Pons (tissue), 1 donor: ENCODE data around the gene CMBL.
"Not testable (repeated sequence)": the region's sequence is repeated elsewhere in the genome, so short reads cannot be mapped to it uniquely, and the experiment has no call there.

ENCODE experiments used
- DNase-seq: peaks from one replicate; pipeline ENCODE4 v3.0.0-alpha.2; 2016; ENCODE audit warnings: low spot score

The CMBL gene

GRCh38 chr5:10307206-10308148 is at the start of gene CMBL:
Gene CMBL, minus strand, starts transcription at chr5:10307902. Its CDS starts 17,140 bp downstream, at chr5:10290762.
- DNase-seq: no peak

DNA sequence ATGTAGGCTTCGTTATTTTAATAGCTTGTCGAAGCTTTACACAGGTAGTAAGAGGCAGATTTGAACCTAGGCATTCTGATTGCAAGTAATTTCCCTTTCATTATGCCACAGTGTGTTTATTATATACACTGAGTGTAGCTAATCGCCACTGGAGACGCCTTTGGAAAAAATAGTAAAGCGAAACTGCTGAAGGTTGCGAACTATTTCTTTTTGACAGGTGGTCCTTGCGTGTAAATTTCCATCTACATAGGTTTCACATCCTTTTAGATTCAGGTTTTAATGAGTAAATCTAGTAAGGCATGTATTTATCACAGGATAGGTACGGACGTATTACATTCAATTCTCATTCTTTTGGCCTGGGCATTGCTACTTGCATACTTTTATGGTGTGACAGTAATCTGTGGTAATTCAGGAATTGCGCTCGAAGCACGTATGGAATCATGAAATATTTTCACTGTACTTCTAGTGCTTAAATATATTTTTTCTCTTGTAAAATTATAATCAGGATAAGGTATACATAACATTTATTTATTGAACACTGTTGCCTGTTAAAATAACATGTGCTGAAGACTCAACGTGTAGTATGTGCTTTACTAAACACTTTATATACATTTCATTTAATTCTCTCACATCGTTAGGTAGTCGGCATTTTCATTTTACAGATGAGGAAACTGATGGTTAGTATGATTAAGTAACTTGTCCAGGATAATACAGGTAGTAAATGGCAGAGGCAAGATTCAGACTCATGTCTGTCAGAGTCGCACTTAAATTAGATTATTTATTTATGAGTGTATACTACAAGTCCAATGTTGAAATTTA is 47.6 kb upstream of the CMBL start:
- no peak for DNase-seq

DNA sequence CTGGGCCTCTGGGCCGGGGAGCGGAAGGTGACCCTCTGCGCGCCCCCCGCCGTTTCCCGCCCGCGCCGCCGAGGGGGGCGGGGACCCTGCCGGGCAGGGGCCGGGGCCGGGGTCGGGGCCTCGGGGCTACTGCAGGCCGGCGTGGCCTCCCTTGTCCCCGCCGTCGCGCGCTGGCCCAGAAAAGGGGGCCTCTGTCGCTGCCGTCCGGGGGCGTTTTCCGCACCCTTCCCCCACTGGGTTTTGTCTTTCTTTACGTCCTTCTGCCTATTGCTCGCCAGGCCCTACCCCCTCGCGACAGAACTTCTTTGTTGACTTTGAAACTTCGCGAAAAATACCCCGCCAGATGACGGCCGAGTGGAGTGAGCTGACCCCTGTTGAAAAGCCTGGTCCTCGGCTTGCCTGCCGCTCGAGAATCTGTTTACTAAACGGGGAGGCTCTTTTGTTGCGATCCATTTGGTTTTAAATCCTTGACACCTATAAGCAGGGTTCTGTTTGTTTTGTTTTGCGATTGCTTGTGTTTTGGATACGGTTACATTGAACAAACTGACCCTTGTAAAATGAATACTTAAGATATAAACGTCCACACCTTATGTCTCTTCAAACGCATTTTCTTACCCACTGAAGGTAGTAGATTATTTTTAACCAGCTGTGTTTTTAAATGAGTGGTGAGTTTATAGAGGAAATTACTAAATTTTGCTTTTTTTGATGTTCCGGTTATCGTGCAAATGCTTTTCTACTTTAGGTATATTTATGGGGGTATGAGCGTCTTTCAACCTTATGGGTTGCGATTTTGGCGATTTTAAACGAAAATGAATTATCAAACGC is 46.6 kb upstream of the CMBL start:
- no peak for DNase-seq

DNA sequence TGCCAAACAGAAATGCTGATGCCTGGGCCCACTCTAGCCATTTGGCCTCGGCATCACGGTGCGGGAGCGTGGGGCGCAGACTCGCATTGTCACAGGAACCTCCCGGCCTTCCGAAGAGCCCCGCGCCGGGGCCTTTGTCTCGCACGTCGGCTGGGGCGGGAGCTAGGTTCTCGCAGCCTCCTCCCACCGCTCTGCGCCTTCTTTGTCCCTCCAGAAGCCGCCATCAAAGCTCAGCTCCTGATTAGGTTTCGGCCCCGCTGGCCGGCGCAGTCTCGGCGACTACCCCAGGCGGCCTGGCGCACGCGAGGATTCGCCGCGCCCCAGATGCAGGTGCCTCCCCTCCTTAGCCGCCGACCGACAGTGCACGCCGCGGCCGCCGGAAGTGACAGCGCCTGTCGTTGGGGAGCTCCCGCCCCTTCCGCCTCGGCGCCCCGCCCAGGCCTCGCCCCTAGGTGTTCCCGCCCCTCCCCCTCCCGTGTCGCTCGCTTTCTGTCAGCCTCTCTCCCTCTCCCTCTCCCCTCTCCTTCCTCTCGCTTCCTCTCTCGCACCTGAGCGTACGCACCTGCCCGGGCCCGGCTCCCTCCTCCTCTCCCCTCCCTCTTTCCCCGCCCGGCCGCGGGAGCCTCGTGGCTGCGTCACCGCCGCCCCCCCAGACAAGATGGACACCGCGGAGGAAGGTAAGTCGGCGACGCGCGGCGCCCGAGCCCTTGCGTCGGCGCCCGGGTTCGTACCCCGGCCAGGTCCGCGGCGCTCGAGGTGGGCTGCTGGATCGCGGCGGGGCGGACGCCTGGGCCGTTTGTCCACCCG is 45.7 kb upstream of the CMBL start, which contains the start of gene MARCHF6:
TSS of gene MARCHF6 (plus strand) at position 455 of the 807 bp plus-strand sequence. CDS start at position 659, 204 bp downstream.
- peak; percentile 86 for DNase-seq

- DNase-seq: peak; percentile 82
Observed at GRCh38 chr5:10352430-10353240, 44.9 kb upstream of the CMBL start.

DNA sequence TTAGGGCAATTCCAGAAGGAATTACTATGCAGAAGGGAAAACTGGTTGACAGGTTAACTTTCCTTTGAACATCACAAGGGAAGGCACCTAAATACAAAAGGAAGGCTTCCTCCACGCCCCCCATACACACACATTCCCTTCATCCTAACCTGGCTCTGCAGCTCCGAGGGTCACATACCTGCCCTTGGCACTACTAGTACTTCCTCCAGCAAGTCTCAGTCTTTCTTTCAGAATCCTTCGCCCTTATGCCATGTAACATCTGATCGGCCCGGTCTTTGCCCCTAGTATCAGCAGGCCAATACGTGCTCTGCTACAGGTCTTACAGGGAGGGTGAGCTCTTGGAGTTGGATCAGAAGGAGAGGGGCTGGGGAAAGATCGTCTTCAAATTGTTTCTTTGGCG is 44.2 kb upstream of the CMBL start:
- DNase-seq: no peak

DNA sequence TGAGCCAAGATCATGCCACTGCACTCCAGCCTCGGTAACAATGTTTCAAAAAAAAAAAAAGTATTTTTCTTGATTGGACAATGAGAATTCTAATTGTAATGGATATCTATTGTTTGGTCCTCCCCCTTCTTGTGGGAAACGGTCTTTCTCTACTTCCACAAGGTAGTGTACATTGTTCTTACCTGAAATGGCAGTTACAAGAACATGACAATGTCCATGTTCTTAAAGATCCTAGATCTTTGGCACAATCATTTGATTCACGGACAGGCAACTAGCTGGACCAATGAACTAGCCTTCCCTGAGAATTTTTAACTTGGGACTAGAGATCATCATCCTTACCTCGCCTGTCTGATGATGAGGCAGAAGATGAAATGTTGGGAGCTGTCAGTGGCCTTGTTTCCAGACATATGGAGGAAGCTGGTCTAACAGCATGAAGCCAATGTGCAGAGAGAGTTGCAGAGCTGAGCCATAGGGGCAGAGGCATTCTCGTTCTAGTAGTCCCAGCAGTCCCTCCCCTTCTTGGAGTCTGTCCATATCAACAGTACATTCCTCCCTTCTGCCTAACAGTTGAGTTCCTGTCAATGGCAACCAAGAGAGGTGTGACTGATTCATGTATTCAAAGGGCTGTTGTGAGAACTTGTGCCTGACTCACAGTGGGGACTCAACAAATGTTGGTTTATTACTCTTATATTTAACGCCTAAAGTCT is 43.6 kb upstream of the CMBL start:
- no peak for DNase-seq

GRCh38 chr5:10348258-10348657 is 40.6 kb upstream of the CMBL start:
- DNase-seq: no peak

DNA sequence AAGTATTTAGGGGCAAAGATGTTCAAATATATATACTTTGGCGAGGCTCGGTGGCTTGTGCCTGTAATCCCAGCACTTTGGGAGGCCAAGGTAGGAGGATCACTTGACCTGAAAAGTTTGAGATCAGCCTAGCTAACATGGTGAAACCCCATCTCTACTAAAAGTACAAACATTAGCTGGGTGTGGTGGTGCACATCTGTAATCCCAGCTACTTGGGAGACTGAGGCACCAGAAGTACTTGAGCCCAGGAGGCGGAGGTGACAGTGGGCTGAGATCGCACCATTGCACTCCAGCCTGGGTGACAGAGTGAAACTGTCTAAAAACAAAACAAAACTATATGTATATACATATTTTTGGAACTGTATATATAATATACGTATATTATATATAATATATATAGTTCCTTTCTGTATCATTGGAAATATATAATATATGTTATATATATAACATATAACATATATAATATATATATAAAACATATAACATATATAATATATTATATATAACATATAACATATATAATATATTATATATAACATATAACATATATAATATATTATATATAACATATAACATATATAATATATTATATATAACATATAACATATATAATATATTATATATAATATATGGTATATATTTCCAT is 36.9 kb upstream of the CMBL start:
- DNase-seq: not testable (repeated sequence)

DNA sequence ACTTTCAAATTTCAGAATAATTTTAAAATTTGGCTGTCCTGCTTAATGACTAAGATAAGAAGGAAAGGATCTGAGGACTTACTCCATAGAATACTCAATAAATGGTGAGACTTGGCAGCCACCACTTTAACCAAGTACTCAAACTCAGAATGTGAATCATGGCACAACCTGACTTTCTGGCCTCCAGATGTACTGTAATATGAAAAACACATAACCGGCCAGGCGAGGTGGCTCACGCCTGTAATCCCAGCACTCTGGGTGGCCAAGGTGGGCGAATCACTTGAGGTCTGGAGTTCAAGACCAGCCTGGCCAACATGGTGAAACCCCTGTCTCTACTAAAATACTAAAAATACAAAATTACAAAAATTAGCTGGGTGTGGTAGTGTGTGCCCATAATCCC is 35.8 kb upstream of the CMBL start:
- no peak for DNase-seq

GRCh38 chr5:10339958-10340357 is 32.3 kb upstream of the CMBL start:
- DNase-seq: no peak

- DNase-seq: no peak
Observed at GRCh38 chr5:10339058-10339811, 31.5 kb upstream of the CMBL start.

DNA sequence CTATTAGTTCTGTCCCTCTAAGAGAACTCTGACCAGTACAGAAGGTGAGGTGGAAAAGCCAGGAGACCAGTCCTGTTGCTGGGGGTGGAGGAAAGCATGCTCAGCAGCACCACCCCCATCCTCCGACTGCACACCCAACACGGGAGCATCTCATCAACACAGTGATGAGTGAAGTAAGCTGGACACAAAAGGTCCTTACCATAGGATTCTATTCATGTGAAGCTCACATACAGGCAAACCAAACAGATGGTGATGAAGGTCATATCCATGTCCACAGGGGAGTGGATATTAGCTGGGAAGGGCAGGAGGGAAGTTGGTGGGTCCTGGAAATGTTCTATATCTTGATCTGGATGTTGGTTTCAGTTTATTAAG is 31.0 kb upstream of the CMBL start:
- DNase-seq: no peak

DNA sequence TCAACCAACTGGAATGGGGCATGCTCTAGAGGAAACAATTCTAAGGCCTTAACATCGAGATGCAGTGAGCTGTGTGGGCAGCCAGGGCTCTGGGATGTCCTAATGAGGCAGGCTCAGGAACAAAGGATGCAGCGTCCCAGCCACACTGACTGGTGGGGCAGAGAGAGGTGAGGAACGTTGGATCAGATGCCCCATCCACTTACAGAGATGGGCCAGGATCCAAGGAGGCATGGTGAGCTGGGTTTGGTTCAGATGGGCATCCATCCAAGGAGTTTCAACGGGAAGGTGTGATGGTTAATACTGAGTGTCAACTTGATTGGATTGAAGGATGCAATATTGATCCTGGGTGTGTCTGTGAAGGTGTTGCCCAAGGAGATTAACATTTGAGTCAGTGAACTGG is 30.3 kb upstream of the CMBL start:
- DNase-seq: no peak

- no peak for DNase-seq
Observed at GRCh38 chr5:10337107-10337506, 29.4 kb upstream of the CMBL start.

GRCh38 chr5:10335711-10336470 is 28.2 kb upstream of the CMBL start:
- DNase-seq: no peak

- no peak for DNase-seq
Observed at GRCh38 chr5:10334831-10335230, 27.1 kb upstream of the CMBL start.
